SHP77 (cell line): ENCODE measurements around the gene TIMM44.
"Not testable (repeated sequence)": the region's sequence is repeated elsewhere in the genome, so short reads cannot be mapped to it uniquely, and the experiment has no call there.

Source experiments
- DNase-seq, 2 experiments: peaks; one replicate each; lab custom pipeline; 2025; lab: John Stamatoyannopoulos, UW

The TIMM44 gene

DNA sequence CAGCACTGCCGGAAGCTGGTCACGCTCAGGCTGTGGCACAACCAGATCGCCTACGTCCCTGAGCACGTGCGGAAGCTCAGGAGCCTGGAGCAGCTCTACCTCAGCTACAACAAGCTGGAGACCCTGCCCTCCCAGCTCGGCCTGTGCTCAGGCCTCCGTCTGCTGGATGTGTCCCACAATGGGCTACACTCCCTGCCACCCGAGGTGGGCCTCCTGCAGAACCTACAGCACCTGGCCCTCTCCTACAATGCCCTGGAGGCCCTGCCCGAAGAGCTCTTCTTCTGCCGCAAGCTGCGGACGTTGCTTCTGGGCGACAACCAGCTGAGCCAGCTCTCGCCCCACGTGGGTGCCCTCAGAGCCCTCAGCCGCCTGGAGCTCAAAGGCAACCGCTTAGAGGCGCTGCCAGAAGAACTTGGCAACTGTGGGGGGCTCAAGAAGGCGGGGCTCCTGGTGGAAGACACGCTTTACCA lies 43.0 kb downstream of the TIMM44 start:
- DNase-seq, result no peak

DNA sequence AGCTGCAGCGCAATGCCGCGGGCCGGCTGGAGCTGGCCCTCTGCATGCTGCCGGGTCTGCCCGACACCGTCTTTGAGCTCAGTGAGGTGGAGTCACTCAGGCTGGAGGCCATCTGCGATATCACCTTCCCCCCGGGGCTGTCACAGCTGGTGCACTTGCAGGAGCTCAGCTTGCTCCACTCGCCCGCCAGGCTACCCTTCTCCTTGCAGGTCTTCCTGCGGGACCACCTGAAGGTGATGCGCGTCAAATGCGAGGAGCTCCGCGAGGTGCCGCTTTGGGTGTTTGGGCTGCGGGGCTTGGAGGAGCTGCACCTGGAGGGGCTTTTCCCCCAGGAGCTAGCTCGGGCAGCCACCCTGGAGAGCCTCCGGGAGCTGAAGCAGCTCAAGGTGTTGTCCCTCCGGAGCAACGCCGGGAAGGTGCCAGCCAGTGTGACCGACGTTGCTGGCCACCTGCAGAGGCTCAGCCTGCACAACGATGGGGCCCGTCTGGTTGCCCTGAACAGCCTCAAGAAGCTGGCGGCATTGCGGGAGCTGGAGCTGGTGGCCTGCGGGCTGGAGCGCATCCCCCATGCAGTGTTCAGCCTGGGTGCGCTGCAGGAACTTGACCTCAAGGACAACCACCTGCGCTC lies 43.6 kb downstream of the TIMM44 start:
- no peak for DNase-seq

GRCh38 chr19:7898967-7899366 lies 44.5 kb downstream of the TIMM44 start:
- DNase-seq, result no peak

DNA sequence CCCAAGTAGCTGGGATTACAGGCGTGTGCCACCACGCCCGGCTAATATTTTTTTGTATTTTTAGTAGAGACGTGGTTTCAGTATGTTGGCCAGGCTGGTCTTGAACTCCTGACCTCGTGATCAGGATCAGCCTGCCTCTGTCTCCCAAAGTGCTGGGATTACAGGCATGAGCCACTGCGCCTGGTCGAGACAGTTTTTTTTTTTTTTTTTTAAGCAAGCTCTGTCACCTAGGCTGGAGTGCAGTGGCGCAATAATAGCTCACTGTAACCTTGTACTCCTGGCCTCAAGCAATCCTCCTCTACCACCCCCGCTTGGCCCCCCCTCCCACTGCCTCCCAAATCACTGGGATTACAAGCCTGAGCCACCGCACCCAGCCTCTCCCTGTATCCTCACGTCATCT lies 46.2 kb downstream of the TIMM44 start:
- DNase-seq, result no peak

DNA sequence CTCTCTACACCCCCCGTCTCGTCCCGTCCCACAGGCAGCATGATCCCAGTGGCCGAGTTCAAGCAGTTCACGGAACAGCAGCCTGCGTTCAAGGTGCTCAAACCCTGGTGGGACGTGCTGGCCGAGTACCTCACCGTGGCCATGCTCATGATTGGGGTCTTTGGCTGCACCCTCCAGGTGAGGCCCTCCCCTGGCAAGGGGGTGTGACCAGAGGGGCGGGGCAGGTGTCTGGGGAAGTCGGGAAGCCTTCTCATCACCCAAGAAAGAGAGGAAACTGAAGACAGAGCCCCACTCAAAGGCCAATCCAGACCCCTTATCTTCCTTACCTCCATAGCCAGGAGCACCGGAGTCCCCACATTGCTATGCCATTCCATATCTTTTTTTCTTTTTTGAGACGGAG lies 47.9 kb downstream of the TIMM44 start:
- DNase-seq, result no peak

DNA sequence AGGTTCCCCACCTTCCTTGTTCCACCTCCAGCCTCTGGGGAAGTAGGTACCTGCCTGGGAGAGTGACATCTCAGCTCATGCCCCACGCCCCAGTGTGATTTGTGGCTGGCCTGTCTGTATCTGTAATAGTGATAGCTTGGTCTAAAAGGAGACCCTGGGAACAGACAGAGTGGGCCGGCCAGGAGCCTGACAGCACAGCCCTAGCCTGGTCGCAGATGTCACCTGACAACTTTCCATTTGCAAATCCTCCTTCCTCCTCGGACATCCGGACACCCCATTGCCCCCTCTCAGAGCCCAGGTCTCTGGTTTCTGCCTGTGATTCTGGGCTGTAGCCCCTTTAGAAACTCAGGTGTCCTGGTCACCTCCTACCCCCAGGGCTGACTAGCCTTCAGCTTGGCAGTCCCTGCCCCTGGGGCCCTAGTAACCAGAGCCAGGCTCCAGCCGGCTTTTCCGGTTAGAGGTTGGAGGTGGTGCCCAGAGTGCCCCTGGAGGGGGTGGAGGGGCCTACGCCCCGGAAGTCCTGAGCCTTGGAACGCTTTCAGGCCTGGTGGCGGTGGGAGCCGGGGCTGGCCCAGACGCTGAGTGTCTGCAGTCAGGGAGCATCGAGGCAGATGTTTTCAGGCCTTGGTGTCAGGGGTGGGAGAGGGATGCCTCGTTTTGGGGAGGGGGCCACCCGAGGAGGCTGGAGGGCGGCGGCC lies 48.7 kb downstream of the TIMM44 start:
- DNase-seq, result peak in 1 of 2 experiments; percentile 47

DNA sequence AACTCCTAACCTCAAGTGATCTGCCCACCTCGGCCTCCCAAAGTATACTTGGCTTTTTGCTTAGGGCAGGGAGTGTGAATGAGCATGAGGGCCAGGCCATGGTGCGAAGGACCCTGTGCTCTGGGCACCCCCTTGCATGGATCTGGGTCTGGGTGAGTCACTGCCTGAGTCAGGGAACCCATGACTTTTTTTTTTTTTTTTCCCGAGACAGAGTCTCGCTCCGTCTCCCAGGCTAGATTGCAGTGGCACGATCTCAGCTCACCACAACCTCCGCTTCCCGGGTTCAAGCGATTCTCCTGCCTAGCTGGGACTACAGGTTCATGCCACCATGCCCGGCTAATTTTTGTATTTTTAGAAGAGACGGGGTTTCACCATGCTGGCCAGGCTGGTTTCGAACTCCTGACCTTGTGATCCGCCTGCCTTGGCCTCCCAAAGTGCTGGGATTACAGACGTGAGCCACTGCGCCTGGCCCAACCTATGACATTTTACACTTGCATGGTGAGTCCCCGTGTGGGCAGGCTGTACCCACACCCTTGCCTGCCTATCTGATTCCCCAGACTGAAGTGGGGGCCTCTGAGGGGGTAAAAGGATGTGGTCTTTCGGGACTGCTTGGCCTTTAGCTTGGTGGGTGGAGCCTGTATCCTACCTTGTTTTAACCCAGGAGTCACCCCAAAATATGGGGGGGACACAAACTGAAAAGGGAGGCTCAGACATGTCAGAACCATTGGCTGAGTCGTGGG lies 49.9 kb downstream of the TIMM44 start:
- DNase-seq, result not testable (repeated sequence)

DNA sequence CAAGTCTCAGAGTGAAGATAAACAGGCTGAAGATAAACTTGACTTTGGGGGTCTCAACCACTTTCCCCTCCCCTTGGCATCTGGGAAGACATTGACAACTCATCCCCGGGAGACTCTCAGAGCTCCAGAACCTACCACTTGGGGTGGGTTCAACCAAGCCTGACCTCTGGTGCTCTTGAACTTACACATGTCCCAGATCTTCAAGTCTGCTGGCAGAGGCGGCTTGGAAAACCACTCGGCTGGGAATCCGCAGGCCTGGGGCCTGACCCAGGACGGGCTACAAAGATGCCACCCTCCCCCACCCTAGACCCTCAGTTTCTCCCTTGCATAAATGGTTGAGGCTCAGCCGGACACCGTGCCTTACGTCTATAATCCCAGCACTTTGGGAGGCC lies 54.6 kb downstream of the TIMM44 start:
- no peak for DNase-seq

DNA sequence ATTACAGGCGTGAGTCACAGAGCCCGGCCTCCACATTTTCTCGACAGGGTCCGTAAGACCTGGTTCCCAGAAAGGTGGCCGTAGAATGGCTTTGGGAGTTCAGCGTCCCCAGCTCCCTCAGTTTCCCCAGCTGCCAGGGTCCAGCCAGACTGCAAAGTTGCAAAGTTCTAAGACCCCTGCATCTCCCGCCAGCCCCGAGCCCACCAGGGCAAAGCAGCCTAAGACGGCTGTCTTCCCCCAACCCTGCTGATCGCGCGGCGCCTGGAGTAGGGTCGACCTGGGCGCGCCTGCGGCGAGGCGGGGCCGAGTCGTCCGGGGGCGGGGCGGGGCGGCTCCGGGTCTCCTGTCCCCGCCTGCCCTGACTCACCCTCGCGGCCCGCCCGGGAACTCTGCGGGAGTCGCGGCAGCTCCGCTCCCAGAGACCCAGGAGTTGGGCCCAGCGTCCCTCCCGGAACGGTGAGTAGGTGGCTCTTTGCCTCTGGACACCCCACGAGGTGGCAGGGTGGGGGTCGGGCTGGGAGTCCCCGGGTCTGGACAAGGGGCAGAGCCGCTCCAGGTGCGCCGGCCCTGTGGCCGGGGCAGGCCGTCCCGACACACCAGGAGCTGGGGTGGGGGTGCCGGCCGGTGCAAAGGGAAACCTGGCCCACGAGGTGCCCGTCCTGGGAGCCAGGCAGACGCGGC lies 55.2 kb downstream of the TIMM44 start, which contains the start of gene LRRC8E:
LRRC8E (plus strand) TSS at position 366 of the 681 bp plus-strand sequence. CDS start 7,094 bp downstream, outside the sequence.
- no peak for DNase-seq

DNA sequence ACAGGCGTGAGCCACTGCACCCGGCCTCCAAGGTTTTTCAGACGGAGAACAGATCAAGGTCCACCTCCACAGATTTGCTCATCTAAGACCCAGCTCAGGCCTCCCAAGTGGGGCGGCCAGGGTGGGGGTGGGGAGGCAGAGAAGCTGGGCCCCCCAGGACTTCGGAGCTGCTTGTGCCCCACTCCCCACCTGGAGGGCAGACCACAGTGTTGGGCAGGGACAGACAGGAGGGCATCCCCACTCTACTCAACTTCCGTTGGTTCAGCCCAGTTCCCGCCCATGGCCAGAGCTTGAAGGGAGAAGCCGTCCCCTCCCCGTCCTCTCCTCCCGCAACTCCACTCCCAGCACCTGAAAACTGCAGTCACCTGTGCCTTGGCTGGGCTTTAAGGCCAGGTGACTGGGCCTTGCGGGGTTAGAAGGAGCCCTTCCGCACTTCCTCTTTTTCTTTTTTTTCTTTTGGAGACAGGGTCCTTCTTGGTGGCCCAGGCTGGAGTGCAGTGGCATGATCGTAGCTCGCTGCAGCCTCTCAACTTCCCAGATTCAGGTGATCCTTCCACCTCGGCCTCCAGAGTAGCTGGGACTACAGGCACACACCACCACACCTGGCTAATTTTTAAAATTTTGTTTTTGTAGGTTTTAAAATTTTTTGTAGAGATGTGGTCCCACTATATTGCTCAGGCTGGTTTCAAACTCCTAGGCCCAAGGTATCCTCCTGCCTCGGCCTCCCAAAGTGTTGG lies 55.9 kb downstream of the TIMM44 start:
- DNase-seq, result no peak

DNA sequence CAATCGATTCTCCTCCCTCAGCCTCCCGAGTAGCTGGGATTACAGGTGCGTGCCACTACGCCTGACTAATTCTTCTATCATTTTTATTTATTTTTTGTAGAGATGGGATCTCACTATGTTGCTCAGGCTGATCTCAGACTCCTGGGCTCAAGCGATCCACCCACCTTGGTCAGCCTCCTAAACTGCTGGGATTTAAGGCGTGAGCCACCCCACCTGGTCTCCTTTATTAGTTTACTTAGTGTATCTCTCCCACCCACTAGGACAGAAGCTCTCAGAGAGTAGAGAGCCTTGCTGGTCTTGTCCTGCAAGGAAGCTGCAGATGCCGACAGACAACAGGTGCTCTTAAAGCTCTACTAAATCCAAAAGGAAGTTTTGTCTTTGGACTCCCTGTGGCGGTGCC lies 57.6 kb downstream of the TIMM44 start:
- no peak for DNase-seq

GRCh38 chr19:7883796-7884570 lies 59.5 kb downstream of the TIMM44 start:
- no peak for DNase-seq

DNA sequence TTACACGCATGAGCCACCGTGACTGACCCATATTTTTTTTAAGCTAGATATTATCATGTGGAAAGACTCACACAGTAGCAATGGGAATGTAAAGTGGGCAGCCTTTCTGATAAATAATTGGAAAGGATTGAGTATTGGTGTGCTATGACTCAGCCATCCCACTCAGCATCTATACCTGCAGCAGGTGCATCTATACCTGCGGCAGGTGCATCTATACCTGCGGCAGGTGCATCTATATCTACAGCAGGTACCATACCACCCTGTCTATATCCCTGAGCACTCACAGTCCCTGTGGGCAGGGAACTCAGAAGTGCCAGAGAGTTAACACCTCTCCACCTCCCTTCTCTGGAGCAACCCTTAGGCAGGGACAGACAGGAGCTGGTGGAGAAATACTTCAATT lies 60.4 kb downstream of the TIMM44 start:
- no peak for DNase-seq

- no peak for DNase-seq
Observed at GRCh38 chr19:7881910-7882309, 61.6 kb downstream of the TIMM44 start.

DNA sequence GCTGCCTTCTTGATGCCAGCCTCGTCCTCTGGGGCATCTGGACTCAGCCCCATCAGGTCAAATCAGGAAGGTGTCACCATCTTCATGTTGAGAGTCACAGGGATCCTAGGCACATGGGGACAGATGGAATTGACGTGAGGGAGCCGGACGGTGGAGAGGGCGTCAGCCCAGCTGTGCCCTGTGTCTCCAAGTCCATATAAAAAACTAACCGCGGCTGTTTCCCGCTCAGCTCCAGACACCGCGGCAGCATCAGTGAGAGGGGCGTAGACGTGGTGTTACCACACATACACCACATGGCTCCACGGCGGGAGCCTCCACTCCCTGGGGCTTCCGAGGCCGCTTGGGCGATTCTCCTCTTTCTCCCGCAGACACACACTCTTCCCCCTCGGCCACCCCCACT lies 63.6 kb downstream of the TIMM44 start:
- DNase-seq, result no peak

- peak; percentile 6 to 41 for DNase-seq
Observed at GRCh38 chr19:7879111-7879807, 64.2 kb downstream of the TIMM44 start.

GRCh38 chr19:7877249-7877836 lies 66.1 kb downstream of the TIMM44 start:
- DNase-seq, result no peak
